Activated CD8-positive, alpha-beta memory T cell treated with anti-CD3 and anti-CD28 coated beads, Interleukin-2, amount 50 U/mL, for 48 hours (primary cell): ENCODE results near the gene TMEM170B.

Experiments used
- DNase-seq: peaks from one replicate; pipeline ENCODE4 v3.0.0-alpha.2; 2020

Gene TMEM170B

GRCh38 chr6:11621119-11621518 lies 83.6 kb downstream of the TMEM170B start:
- no peak for DNase-seq

GRCh38 chr6:11622156-11622555 lies 84.6 kb downstream of the TMEM170B start:
- DNase-seq = no peak

- DNase-seq = no peak
Observed at GRCh38 chr6:11623272-11623671, 85.7 kb downstream of the TMEM170B start.

GRCh38 chr6:11625302-11625701 lies 87.8 kb downstream of the TMEM170B start:
- DNase-seq = no peak

GRCh38 chr6:11626356-11626755 lies 88.8 kb downstream of the TMEM170B start:
- DNase-seq = no peak

- no peak for DNase-seq
Observed at GRCh38 chr6:11628562-11628961, 91.0 kb downstream of the TMEM170B start.

- no peak for DNase-seq
Observed at GRCh38 chr6:11631008-11631407, 93.5 kb downstream of the TMEM170B start.

- no peak for DNase-seq
Observed at GRCh38 chr6:11631539-11631938, 94.0 kb downstream of the TMEM170B start.

GRCh38 chr6:11632231-11632630 lies 94.7 kb downstream of the TMEM170B start:
- DNase-seq = no peak

GRCh38 chr6:11632795-11633511 lies 95.4 kb downstream of the TMEM170B start:
- DNase-seq = no peak
